Inflammatory macrophage treated with lipopolysaccharide for 1 hour (primary cell): Measurements from ENCODE around the gene GUCA2A.

Source experiments
- DNase-seq, 2 donors: peaks; one replicate each; pipeline ENCODE4 v3.0.0-alpha.2; 2020 to 2022

Gene GUCA2A

DNA sequence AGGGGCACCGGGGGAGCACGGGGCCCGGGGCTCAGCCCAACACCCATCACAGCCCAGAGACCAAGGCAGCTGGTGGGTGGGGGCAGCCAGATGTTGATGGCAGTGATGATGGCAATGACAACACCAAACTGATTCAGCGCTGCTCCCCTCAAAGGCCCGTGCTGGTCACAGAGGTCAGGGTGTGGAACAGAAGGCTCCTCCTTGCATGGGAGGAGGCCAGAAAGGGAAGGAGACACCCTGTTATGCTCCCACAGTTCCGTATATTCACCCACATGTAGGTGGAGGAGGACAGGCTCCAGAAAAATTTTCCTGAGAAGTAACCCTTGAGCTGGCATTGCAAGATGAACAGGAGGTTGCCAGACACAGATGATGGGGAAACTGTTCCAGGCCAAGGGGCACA, 10.9 kb downstream of the GUCA2A start:
- peak in 1 of 2 donors; percentile 52 for DNase-seq

DNA sequence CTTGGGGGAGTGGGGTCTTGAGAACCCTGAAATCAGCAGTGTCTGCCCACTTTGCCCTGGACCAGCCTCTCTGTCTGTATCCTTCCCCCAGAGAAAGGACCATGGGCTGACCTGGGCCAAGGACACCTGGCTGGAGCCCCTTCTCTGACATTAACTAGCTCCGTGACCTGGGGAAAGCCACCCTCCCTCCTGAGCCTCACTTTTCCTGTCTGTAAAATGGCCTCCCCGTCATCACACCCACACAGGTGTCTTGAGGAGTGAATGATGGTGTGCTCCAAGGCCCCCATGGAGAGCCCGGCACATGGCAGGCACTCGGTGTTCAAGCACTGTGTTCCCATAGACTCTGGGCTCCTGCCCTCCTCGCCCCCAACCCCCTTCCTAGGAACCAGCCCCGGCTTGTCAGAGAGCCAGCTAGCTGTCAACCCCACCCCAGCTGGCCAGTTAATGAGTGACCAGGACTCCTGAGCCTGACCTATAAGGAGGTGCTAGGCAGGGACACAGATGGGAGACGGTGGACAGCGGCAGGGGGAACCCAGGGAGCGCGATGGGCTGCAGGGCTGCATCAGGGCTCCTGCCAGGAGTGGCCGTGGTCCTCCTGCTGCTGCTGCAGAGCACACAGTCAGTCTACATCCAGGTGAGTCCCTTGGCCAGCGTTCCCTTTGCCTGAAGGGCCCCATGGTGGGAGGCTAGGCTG, 11.5 kb downstream of the GUCA2A start, which contains the start of gene GUCA2B:
Gene GUCA2B, plus strand, starts transcription at position 504 of the 694 bp plus-strand sequence. Its CDS starts 41 bp downstream, at position 545.
- no peak for DNase-seq

DNA sequence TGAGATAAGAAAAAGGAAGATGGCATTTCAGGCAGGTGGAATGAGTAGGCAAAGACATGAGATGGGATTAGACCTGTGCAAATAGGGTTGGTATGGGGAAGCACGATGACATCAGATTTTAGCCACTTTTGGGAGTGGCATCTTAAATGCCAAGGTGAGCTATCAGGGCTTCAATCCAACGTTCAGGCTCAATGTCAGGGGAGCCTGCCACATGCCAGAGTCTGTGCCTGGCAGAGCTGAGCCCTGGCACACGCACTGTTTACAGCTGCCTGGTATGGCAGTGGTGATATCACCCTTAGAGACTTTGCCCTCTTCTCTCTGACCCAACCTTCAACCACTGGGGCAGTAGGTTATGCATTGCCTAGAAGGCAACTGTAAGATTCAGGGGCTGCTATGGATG, 12.4 kb downstream of the GUCA2A start:
- no peak for DNase-seq

DNA sequence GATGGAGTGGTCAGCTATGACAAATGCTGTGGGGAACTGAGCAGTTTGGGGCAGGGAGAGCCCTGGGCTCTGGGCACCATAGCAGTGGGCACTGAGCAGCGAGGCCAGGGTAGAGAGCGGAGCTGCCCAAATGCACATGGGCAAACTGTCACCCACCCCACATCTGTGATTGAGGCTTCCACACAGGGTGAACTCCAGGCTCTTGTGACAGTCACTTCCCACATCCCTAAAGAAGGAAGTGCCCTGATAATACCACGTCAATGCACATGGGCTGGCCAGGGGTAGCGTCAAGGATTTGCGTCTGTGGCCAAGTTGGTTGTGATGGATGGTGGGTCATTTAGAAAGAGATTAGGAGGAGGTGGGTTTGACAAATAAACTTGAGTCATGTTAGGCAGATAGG, 13.9 kb downstream of the GUCA2A start:
- DNase-seq = peak; percentile 34 to 57

DNA sequence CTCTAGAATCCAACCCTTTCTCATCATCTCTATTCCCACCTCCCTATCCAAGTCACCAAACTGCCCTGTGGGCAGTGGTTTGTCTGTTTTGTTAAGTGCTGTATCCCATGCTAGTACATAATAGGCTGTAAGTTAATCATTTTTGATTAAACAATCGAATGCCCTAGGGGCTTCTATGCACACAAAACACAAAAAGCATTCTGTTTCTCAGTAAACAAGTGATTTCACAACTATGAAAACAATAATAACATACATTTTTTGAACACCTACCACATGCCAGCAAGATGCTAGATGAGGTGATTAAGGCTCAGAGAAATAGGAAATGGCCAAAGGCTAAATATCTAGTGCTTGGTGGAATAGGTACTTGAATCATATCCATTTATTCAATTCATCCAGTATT, 16.4 kb downstream of the GUCA2A start:
- DNase-seq = no peak

DNA sequence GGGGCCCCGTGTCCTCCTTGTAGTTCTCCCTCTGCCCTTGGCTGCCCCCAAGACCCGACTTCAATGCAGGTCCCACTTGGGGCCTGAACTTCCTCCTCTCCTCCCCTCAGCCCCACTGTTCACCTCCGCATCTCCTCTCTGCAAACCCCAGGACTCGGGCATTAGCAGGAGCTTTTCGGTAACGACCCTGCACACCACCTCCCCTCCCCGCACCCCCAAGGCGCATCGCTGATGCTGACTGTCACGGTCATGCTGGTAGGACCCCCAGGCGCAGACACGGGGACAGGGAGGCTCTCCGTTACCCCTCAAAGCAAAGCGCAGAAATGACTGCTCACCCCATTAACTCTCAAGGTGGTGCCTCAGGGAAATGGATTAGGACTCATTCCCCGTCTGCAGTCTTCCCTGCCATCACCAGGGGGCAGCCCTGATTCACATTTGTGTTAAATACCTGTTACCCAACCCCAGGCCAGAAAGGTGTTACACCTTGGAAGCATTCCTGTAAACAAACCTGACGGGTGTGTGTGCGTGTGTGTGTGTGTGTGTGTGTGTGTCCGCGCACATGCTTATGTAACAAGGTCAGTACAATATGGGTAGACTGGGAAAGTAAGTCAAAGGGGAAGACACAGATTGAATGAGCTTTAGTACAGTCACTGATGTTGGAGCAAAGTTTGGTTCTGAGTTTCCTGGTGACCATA, 17.8 kb downstream of the GUCA2A start:
- DNase-seq = peak in 1 of 2 donors; percentile 72

DNA sequence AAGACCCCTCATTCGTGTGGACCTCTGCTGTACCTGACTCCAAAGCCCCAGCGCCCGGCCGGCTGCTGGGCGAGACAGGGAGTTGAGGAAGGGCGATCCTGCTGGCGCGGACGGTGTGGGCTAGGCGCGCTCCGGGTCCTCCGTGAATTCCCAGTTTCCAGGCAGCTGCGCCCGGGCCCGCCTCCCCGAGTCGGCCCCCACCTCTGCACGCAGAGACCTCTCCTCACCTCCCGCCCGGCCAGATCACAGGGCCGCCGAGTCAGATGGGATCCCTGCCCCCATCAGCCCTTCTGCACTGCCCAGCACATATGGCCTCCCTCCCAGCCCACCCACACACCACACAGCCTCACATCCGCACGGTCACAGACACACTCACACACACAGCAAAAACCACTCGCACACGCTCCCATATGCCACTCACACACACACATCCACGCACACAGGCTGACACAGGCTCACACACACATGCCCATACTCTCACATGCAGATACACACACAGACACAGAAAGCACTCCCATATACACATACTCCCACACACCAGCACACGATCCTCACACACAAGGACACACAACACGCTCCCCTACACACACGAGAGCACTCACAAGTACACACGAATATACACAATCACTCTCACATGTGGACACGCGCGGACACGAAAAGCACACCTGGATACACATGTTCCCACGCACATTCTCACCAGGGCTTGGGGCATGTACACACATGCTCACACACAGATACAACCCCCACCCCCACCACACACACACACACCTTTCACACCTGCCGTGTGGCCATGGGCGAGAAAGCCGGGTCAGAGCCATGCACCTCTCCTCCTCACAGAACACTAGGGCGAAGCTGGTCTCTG, 18.6 kb downstream of the GUCA2A start:
- no peak for DNase-seq

DNA sequence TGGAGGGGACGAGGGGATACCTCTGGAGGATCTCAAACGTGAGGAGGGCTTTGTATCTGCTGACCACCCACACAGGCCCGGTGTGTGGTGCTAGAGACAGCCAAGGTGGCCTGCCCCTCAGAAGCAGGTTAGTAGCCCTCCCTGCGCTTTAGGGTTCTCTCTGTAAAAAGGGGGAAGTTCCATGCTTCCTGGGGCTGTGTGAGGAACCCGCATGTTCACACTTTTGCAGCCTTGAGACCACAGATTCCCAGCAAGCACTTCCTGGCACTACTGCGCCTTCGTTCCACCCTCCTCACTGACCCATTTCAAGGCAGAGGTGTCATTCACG, 19.2 kb downstream of the GUCA2A start:
- no peak for DNase-seq

DNA sequence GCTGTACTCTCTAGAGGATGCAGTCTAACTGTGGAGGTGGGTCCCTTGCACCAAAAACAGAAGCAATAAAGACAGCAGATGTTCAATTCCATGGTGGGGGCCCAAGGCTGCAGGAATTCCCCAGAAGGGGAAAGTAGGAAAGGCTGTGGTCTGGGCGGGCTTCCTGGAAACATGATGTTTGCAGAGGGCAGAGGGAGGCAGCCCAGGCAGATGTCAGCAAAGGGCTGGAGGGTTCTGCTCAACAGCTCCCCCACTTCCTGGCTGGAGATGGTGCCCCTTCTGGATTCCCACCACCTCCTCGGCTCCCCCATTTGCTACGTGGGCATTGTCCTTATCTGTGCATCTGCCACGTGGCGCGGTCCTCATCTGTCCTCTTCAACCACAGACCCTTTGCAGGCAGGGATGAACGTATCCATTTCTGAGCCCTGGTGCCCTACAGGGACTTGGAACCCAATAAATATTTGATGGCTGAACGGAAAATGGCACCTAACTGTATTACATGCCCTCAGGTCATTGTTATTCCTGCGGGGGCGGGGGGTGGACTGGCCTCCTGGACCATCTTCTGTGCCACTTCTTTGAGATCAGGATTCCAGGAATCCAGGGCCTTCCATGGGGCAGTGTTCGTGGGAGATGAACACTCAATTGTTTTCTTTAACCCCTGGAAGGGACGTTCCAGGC, 19.7 kb downstream of the GUCA2A start:
- no peak for DNase-seq

DNA sequence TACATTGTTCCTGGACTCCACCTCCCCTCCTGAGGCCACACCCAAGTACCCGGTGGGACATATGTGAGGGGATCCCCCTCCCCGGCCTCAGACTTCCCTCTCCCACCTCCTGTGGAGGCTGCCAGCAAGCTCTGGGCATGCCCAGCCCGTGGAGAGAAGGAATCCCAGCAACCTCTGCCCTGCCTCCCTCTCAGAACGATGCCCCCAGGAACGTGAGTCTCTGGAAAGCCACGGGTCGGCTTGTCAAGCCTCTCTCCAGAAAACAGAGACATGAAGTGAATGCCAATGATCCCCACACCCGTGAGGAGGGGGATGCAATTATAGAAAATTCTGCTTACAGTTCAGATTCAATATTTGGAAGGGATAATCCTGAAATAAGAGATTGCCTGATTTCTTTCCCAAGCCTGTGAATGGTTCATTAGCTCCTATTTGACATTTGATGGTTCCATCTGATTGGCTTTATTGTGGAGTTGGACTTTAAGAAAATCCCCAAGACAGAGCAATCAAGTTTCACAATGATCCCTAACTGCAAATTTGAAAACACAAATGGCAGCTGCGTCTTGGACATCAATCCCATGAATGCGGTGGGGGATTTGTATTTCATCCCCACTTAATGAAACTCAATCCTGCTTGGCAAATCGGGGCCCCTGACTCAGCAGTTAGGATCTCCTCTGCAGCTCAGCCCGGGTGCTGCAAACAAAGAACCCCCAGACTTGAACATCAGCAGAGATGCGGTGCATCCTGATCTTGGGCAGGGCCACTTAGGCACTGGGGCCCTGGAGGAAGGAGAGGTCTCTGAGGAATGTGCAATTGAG, 20.4 kb downstream of the GUCA2A start:
- DNase-seq = no peak

DNA sequence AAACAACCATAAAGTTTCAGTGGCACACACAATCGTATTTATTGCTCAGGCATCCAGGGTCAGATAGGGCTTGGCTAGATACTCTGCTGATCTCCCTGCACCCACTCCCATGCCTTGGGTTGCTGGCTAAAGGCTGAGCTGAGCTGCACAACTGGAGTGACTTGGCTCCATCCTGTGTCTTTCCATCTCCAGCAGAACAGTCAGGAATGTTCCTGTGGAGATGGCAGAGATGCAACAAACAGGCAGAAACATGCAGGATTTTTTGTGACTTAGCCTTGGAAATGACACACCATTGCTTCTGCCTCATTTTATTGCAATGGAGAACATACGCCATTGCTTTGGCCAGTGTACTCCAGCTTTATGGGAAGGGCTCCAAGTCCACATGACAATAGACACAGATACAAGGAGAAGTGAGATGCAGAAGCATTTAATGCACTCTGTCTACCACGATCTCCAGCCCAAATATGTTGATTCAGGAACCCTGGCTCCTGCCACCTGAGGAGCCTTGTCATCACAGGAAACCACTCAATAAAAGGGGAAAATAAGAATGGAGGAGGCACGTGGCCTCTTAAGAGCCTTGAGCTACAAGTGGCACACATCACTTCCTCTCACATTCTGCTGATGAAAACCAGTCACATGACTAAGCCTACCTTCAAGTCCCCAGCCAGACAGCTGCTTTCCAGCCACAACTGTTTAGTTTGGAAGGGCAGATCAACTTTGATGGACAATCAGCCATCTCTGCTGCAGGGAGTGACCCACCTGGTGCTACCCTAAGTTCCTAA, 21.5 kb downstream of the GUCA2A start:
- DNase-seq = no peak

DNA sequence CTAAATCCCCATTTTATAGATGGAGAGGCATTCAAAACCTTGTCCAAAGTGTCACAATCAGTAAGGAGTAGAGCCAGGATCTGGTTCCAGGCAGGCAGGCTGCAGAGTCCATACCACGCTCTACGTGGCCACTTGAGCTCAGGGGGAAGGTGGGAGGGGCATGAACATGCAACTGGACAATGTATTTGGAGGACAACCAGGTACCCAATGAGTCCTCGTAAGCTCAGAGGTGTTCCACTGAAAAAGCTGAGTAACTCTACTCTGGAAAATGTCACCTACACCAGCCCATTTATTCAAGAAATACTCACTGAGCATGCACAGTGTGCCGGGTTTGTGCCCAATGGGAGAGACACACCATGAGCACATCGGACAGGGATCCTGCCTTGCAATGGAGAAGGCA, 22.6 kb downstream of the GUCA2A start:
- DNase-seq = no peak

DNA sequence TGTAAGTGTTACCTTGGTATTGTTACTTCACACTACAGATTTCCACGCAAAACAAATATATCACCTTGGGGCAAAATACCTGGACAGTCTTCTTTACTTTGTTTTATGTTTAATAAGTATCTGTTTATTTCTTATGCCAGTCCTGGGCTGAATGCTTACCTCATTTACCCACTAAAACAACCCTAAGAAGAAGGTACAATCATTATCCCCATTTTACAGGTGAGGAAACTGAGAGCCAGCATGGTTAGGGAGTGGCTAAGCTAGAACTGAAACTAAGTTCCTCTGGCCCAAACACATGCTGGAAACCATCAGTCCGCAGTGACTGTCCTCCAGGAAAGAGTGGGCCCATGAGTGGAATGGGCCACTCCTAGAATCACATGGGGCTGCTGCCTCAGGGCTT, 24.4 kb downstream of the GUCA2A start:
- DNase-seq = no peak

DNA sequence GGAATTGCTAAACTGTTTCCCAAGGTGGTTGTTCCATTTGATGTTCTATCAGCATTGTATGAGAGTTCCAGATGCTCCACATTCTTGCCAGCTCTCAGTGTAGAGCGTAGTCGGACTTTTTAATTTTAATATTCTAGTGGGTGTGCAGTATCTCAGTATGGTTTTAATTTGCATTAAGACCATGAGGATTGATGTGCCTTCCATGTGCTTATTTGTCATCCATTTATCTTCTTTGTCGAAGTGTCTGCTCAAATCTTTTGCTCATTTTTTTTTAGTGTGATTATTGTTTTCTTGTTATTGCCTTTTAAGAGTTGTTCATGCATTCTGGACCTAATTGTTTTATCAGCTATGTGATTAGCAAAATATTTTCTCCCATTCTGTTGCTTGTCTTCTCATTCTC, 25.1 kb downstream of the GUCA2A start:
- DNase-seq = no peak

DNA sequence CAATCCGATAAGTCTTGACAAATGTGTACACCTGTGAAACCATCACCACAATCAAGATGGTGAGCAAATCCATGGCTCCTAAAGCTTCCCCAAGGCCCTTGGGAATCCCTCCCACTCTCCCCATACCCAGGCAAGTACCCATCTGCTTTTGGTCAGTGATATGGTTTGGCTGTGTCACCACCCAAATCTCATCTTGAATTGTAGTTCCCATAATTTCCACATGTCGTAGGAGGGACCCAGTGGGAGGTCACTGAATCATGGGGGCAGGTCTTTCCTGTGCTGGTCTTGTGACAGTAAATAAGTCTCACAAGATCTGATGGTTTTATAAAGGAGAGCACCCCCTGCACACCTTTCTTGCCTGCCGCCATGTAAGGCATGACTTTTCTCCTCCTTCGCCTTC, 26.0 kb downstream of the GUCA2A start:
- peak in 1 of 2 donors; percentile 46 for DNase-seq

DNA sequence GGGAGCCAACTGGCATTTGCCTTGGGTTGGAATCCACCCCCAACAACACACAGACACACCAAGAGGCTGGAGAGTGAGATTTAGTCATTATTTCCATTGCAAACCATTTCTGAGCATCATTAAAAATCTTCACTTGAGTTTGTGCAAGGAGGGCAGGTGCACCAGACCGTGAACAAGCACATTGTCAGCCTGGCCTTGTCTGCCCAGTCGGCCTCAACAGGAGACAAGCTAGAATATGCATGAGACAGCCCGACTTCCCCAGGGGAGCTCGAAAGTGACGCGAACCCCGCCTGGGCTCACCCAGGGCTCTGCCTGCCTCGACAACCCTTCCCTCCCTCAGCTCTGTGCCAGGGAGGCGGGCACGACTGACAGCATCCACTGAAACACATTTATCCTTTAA, 26.8 kb downstream of the GUCA2A start:
- no peak for DNase-seq

DNA sequence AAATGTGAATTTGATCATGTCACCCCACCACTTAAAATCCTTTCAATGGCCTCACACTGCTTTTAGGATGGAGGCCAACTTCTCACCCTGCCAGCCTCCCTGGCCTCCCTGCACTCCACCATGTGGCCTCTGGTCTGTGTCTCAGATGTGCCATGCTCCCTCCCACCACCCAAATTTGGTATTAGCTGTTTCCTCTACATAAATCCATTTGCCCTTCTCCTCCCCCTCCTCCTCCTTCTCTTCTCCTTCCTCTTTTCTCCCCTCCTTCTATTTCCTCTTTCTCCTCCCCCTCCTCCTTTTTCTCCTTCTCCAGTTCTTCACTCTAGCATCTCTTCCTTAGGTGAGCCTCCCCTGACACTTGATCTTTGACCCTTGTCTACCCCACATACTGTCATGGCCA, 28.1 kb downstream of the GUCA2A start:
- no peak for DNase-seq

DNA sequence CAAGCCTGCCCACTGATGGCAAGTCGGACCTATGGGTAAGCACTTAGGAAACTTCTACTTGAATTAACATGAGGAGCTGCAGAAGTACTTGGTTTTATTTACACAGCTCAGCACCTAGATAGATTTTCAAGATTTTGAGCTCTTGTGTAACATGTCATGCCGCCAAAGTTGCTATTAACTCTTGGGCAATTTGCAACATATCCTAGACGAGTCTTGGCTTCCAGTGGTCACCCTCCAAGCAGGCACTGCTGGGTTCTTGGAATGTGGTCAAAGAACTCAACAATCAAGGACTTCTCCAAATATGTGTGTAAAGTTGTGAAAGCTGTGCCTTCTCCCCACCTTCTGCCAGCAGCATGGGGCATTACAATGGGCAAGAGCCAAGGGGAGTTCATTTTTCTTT, 29.1 kb downstream of the GUCA2A start:
- no peak for DNase-seq

DNA sequence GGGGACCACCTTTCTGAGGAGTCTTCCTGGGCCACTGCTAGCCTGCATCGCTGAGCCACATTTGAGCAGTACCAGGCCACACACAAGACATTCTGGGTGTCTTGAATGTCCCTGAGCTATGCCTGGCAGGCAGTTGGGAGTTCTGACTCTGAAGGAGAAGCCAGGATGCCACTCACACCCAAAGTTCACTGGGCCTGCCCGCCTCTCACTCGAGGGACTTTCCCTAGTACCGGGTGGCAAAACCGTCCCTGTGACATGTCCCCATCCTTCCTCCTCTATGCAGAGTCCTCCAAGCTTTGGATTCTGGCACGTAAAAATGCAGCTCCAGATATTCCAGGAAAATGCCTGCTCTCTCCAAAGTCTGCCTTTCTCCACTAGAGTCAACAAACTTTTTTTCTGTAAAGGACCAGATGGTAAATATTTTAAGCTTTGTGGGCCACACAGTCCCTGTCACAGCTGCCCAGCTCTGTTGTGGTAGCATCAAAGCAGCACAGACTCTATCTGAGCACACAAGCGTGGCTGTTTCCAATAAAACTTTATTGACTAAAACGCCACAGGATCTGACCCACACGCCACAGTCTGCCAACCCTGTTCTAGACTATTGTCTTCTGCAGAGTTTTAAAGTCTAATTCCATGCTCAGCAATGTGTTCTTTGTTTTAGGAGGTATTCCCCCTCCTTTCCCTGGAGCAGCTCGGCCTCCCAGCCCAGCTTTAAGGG, 30.6 kb downstream of the GUCA2A start:
- no peak for DNase-seq

DNA sequence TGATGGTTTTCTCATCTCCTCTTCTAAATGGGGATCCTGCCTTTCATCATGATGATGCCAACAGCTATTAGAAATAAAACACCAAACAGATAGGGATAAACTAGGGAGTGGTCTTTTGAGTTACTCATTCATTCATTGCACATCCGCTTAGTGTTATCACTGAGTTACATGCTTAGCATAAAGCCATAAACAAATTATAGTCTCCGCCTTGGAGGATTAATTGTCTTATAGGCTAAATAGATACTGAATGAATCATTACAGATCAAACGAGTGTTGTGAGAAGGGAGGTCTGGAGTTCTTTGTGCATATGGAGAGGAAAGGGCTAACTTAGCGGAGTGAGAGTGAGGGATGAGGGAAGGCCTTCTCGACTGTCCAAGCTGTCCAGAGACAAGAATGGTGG, 31.2 kb downstream of the GUCA2A start:
- DNase-seq = no peak
